Dermis lymphatic vessel endothelial cell (primary cell): ENCODE data around the gene VEGFA. TPM values are rescaled to one million over a fixed set of nuclear protein-coding genes. Genes with fewer than 3 reads are reported as not detected.

ENCODE experiments used
- total RNA-seq: library from RNA; depleted of rRNA; stranded (reverse); fragments of >200 nt; gene quantifications from 2 replicates; pipeline ENCODE4 v1.2.1, GENCODE V29; 2014

The VEGFA gene
- total RNA-seq: 9.4 and 10.6 TPM in 2 replicates

GRCh38 chr6:43769526-43770371 is at the start of gene VEGFA:
TSS of gene VEGFA (plus strand) at chr6:43770211.

Other genes with a start within 250 kb of the VEGFA start
- 19.9 and 23.8 TPM in 2 replicates for gene XPO5, start 194.2 kb upstream of the VEGFA start, total RNA-seq
- 8.7 and 12.5 TPM in 2 replicates for gene POLH, start 194.0 kb upstream of the VEGFA start, total RNA-seq
- gene GTPBP2, start 140.9 kb upstream of the VEGFA start, total RNA-seq: 29.9 and 37.3 TPM in 2 replicates
- gene MAD2L1BP, start 134.4 kb upstream of the VEGFA start, total RNA-seq: 15.8 and 17.2 TPM in 2 replicates
- gene RSPH9, start 125.2 kb upstream of the VEGFA start, total RNA-seq: 0.17 and 0.33 TPM in 2 replicates
- gene MRPS18A, start 82.4 kb upstream of the VEGFA start, total RNA-seq: 43.9 and 46.5 TPM in 2 replicates